HepG2 (cell line): Measurements from ENCODE around the gene PCDH17. TPM values are rescaled to one million over a fixed set of nuclear protein-coding genes. Genes with fewer than 3 reads are reported as not detected.
A peak's percentile ranks its signal among the peaks of the same experiment; 100 is the strongest.

Experiments used
- ATAC-seq: fragments of 200-7000 bp; cut with Tn5 transposase; 3 replicates; pipeline ENCODE4 v1.9.1; 2020; ENCODE audit warnings: mild to moderate bottlenecking, moderate library complexity
- BruUV-seq: library from RNA; stranded (reverse); fragments of 400-500 nt; replicated peaks from 2 replicates; lab custom pipeline; 2021; lab: Mats Ljungman, UMichigan
- CTCF ChIA-PET: fragments of 300-600 bp; formaldehyde crosslinking; extraction: SDS; loops from one replicate; lab custom pipeline; 2021; ENCODE audit warnings: low total read pairs, inconsistent platforms, low intra/inter-chr PET ratio; lab: Yijun Ruan, JAX
- POLR2A ChIA-PET: fragments of 350-600 bp; sonication (Branson Sonifier 250); formaldehyde crosslinking; loops from one replicate; lab custom pipeline; 2020; ENCODE audit warnings: antibody characterized with exemption, inconsistent platforms; lab: Yijun Ruan, JAX
- DNase-seq: peaks from one replicate; pipeline ENCODE4 v3.0.0-alpha.2; 2015; ENCODE audit warnings: low spot score
- FAIRE-seq: peaks from 3 replicates; lab custom pipeline; 2011; peaks lifted over from hg19 to GRCh38; lab: Jason Lieb, UNC
- H2AFZ ChIP-seq: one replicate; pipeline ENCODE4 v1.6.1; 2011; ENCODE audit warnings: low read length, inconsistent platforms
- H3K27ac ChIP-seq: fragments of 300-600 bp; 3 replicates; pipeline ENCODE4 v1.8.0; 2011; ENCODE audit warnings: mixed run types, mild to moderate bottlenecking, mixed read lengths, low read length, inconsistent platforms; ENCODE audit not compliant: insufficient read depth; ENCODE audit errors: extremely low read length
- H3K27me3 ChIP-seq, 2 experiments: fragments of 200-600 bp in 1 of 2; 2 replicates in 1 of 2; 3 replicates in 1 of 2; pipeline versions ENCODE4 v1.6.0 to v1.8.0; 2011; ENCODE audit warnings: low read length in 2 of 2, mild to moderate bottlenecking in 2 of 2, moderate library complexity in 2 of 2, inconsistent platforms in 1 of 2; ENCODE audit not compliant: insufficient read depth in 2 of 2, control insufficient read depth in 1 of 2
- H3K36me3 ChIP-seq, 2 experiments: fragments of 200-600 bp in 1 of 2; replicated peaks in 1 of 2; 2 replicates in 1 of 2; 3 replicates in 1 of 2; pipeline versions ENCODE4 v1.5.1 to v1.8.0; 2011; ENCODE audit warnings: low read length in 2 of 2, inconsistent platforms in 1 of 2; ENCODE audit not compliant: insufficient read depth in 2 of 2, control insufficient read depth in 1 of 2
- H3K4me1 ChIP-seq: 2 replicates; pipeline ENCODE4 v1.5.1; 2012; ENCODE audit warnings: low read length, inconsistent platforms; ENCODE audit not compliant: insufficient read depth
- H3K4me2 ChIP-seq: 2 replicates; pipeline ENCODE4 v1.6.0; 2011; ENCODE audit warnings: low read depth, low read length, inconsistent platforms
- H3K4me3 ChIP-seq, 3 experiments: fragments of 200-600 bp in 1 of 3; sonication (generic), shearing (Covaris generic) in 1 of 3; replicated peaks in 1 of 3; 2 replicates each; pipeline ENCODE4 v1.5.1; 2011 to 2016; ENCODE audit warnings: low read length in 3 of 3, inconsistent platforms in 2 of 3, low read depth in 2 of 3, mild to moderate bottlenecking in 2 of 3, control low read depth in 1 of 3, mixed read lengths in 1 of 3; ENCODE audit not compliant: insufficient read depth in 1 of 3
- H3K79me2 ChIP-seq: one replicate; pipeline ENCODE4 v1.6.1; 2011; ENCODE audit warnings: low read length, inconsistent platforms; ENCODE audit not compliant: insufficient read depth
- H3K9ac ChIP-seq: 2 replicates; pipeline ENCODE4 v1.6.0; 2011; ENCODE audit warnings: mild to moderate bottlenecking, low read depth, low read length, inconsistent platforms; ENCODE audit not compliant: insufficient read depth
- H3K9me3 ChIP-seq: 2 replicates; pipeline ENCODE4 v1.5.1; 2012; ENCODE audit warnings: mild to moderate bottlenecking, low read length
- H4K20me1 ChIP-seq: 2 replicates; pipeline ENCODE4 v1.6.0; 2011; ENCODE audit warnings: inconsistent platforms, mild to moderate bottlenecking, low read length, moderate library complexity; ENCODE audit not compliant: insufficient read depth
- IRF2 ChIP-seq: IDR thresholded peaks from 2 replicates; pipeline ENCODE4 v1.6.1; 2018; ENCODE audit warnings: missing genetic modification reagents, missing compliant biosample characterization
- NBN ChIP-seq: fragments of 450-650 bp; conservative IDR thresholded peaks from 2 replicates; pipeline ENCODE4 v1.6.1; 2017
- STAG1 ChIP-seq: sonication (generic); formaldehyde crosslinking; IDR thresholded peaks from 2 replicates; pipeline ENCODE4 v1.4.0; 2020; ENCODE audit warnings: missing genetic modification reagents
- ZNF562 ChIP-seq: sonication (generic); formaldehyde crosslinking; IDR thresholded peaks from 2 replicates; pipeline ENCODE4 v1.8.0; 2022; ENCODE audit warnings: missing genetic modification reagents, borderline replicate concordance
- ZNF615 ChIP-seq: sonication (generic); formaldehyde crosslinking; IDR thresholded peaks from 2 replicates; pipeline ENCODE4 v1.5.0; 2020; ENCODE audit warnings: mild to moderate bottlenecking, missing genetic modification reagents, borderline replicate concordance
- ZNF879 ChIP-seq: sonication (generic); formaldehyde crosslinking; IDR thresholded peaks from 2 replicates; pipeline ENCODE4 v1.8.1; 2023; ENCODE audit warnings: missing genetic modification reagents
- WGBS: methylation state at CpG from one replicate; pipeline ENCODE4 v1.1.6; 2017; ENCODE audit warnings: low lambda C conversion rate; 5-methylcytosine and 5-hydroxymethylcytosine counted together
- in situ Hi-C: cut with HindIII; loops from 2 replicates; pipeline ENCODE4 v1.10.0; 2017; ENCODE audit warnings: low pct_unique_long_range_greater_than_20kb; ENCODE audit not compliant: extremely low pct_ligation_motif_present
- intact Hi-C: fragments of 100-400 bp; cut with micrococcal nuclease; formaldehyde crosslinking; loops from one replicate; pipeline ENCODE4 v1.10.0; 2022; ENCODE audit not compliant: unreplicated experiment
- polyA plus RNA-seq, 8 experiments: library from polyadenylated mRNA; depleted of rRNA in 3 of 8; stranded (reverse) in 7 of 8; unstranded in 1 of 8; fragments of >200 nt; fragmentation: Illumina TruSeq in 4 of 8; extraction: Trizol in 4 of 8; gene quantifications; 2 replicates each; pipeline versions ENCODE4 v1.2.1 to v1.2.3, GENCODE V29; 2011 to 2016; ENCODE audit warnings: low read depth in 4 of 8, missing spikeins in 1 of 8, mixed read lengths in 1 of 8; ENCODE audit not compliant: insufficient read depth in 1 of 8
- total RNA-seq, 5 experiments: library from RNA; depleted of rRNA; stranded (reverse); fragments of >200 nt; fragmentation: Illumina TruSeq; extraction: Trizol; gene quantifications; 2 replicates each; pipeline ENCODE4 v1.2.3, GENCODE V29; 2016; ENCODE audit warnings: low read depth in 1 of 5
- TF ChIP-seq, protein P1 (sequence below): sonication (generic); formaldehyde crosslinking; IDR thresholded peaks from 2 replicates; pipeline ENCODE4 v1.5.0; 2020; ENCODE audit warnings: mild to moderate bottlenecking, missing genetic modification reagents, moderate library complexity

Gene PCDH17
- total and polyA plus RNA-seq, 2 of the 13 experiments (the other 11 are each of a cell fraction or from before 2014, with no cell fraction given), result not detected

GRCh38 chr13:57716295-57716694 lies 84.8 kb downstream of the PCDH17 start:
- H3K4me2 ChIP-seq, result no peak overlapping the region
- no peak overlapping the region for H3K27ac ChIP-seq
- intact Hi-C loops (no loop called here), in situ Hi-C loops (no loop called here)
- H3K4me3 ChIP-seq, result no peak overlapping the region
- WGBS, result 0% methylated on average over 3 of the region's 3 CpGs
- POLR2A ChIA-PET, result no interaction called here
- FAIRE-seq (no peak), ATAC-seq (peak; percentile 42; the same call in 2 of the 3 replicates), DNase-seq (peak; percentile 2)
- no TSS peak for BruUV-seq
- no peaks in the 10 kb centered on the region for H4K20me1 ChIP-seq
- H3K4me1 ChIP-seq, result no peaks in the 10 kb centered on the region
- H3K9me3 ChIP-seq, result no peaks in the 10 kb centered on the region
- no peaks in the 10 kb centered on the region for H3K36me3 ChIP-seq
- peak; percentile 29; the same call in 1 of the 2 replicates for TF ChIP-seq STAG1 (CRISPR knock-in tag)
- TF ChIP-seq IRF2 (CRISPR knock-in tag), result no peak
- TF ChIP-seq ZNF562 (CRISPR knock-in tag), result no peak
- TF ChIP-seq, protein P1, sequence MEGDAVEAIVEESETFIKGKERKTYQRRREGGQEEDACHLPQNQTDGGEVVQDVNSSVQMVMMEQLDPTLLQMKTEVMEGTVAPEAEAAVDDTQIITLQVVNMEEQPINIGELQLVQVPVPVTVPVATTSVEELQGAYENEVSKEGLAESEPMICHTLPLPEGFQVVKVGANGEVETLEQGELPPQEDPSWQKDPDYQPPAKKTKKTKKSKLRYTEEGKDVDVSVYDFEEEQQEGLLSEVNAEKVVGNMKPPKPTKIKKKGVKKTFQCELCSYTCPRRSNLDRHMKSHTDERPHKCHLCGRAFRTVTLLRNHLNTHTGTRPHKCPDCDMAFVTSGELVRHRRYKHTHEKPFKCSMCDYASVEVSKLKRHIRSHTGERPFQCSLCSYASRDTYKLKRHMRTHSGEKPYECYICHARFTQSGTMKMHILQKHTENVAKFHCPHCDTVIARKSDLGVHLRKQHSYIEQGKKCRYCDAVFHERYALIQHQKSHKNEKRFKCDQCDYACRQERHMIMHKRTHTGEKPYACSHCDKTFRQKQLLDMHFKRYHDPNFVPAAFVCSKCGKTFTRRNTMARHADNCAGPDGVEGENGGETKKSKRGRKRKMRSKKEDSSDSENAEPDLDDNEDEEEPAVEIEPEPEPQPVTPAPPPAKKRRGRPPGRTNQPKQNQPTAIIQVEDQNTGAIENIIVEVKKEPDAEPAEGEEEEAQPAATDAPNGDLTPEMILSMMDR (CRISPR knock-in tag), result peak; percentile 14; the same call in 1 of the 2 replicates
- H3K27me3 ChIP-seq, result no peaks in the 10 kb centered on the region
- H3K79me2 ChIP-seq, result no peaks in the 10 kb centered on the region
- CTCF ChIA-PET, result no interaction called here
- H3K9ac ChIP-seq, result no peak overlapping the region
- no peak overlapping the region for H2AFZ ChIP-seq

GRCh38 chr13:57724486-57725272 lies 93.1 kb downstream of the PCDH17 start:
- no TSS peak for BruUV-seq
- Histone ChIP-seq H2AFZ (no peak overlapping the region), H3K79me2 (no peaks in the 10 kb centered on the region), H3K27me3 (no peaks in the 10 kb centered on the region), H4K20me1 (no peaks in the 10 kb centered on the region), H3K36me3 (no peaks in the 10 kb centered on the region), H3K4me2 (no peak overlapping the region), H3K4me3 (no peak overlapping the region), H3K9me3 (no peaks in the 10 kb centered on the region), H3K4me1 (no peaks in the 10 kb centered on the region), H3K9ac (no peak overlapping the region), H3K27ac (no peak overlapping the region)
- FAIRE-seq, result no peak
- in situ Hi-C loops (no loop called here), intact Hi-C loops (loop anchor here (1.0 kb wide), 1 partner anchor 34 kb away; no protein-coding TSS in a partner anchor)
- CTCF ChIA-PET, result no interaction called here
- 14% methylated on average over 10 of the region's 12 CpGs for WGBS
- POLR2A ChIA-PET, result no interaction called here
- ATAC-seq, result no peak
- DNase-seq, result no peak
- TF ChIP-seq ZNF879 (CRISPR knock-in tag), result no peak
- no peak for TF ChIP-seq ZNF615 (CRISPR knock-in tag)
- TF ChIP-seq NBN, result no peak
